Testis (tissue), 2 donors: ENCODE measurements around the gene STXBP1.

ENCODE experiments used
- CTCF ChIP-seq, 3 experiments: fragments of 450-650 bp in 2 of 3; fragments of 200-600 bp in 1 of 3; sonication (generic) in 1 of 3; IDR thresholded peaks; one replicate each; pipeline ENCODE4 v1.5.1; 2016 to 2019; ENCODE audit warnings: antibody characterized with exemption in 3 of 3, mild to moderate bottlenecking in 2 of 3, moderate library complexity in 1 of 3
- POLR2A ChIP-seq: fragments of 450-650 bp; IDR thresholded peaks from one replicate; pipeline ENCODE4 v1.6.1; 2017; ENCODE audit warnings: antibody characterized with exemption, mild to moderate bottlenecking, moderate library complexity

- TF ChIP-seq CTCF (IDR thresholded peaks at IDR 0.05) (no peak), POLR2A (no peak)
These were observed 48.5 kb upstream of the STXBP1 start for GRCh38 chr9:127563579-127563978.
